ENCODE results near the gene PHLDB3.

- TF ChIP-seq CTCF (conservative IDR thresholded peaks at IDR 0.05; ENCODE audit: low read depth, low read length): no peak
- TF ChIP-seq EZH2phosphoT487 (IDR thresholded peaks at IDR 0.05; ENCODE audit: borderline replicate concordance, low read length): no peak
- TF ChIP-seq EZH2 (IDR thresholded peaks at IDR 0.05; ENCODE audit: low read length, unreplicated experiment): no peak
Measured at GRCh38 chr19:43498233-43498842, 6.2 kb downstream of the PHLDB3 start.

Data from PC-3 (cell line).